Hepatocyte (in vitro differentiated cells): ENCODE measurements around the gene FRMPD4. TPM values are rescaled to one million over a fixed set of nuclear protein-coding genes. Genes with fewer than 3 reads are reported as not detected.

Experiments
- DNase-seq: peaks from one replicate; pipeline ENCODE4 v3.0.0-alpha.2; 2016; ENCODE audit warnings: low spot score
- H2AFZ ChIP-seq: fragments of 200-600 bp; sonication (generic); 2 replicates; pipeline ENCODE4 v1.6.0; 2016; ENCODE audit warnings: antibody characterized with exemption, mild to moderate bottlenecking
- H3K27ac ChIP-seq: fragments of 200-600 bp; sonication (generic); 2 replicates; pipeline ENCODE4 v1.5.1; 2016; ENCODE audit warnings: mild to moderate bottlenecking
- H3K27me3 ChIP-seq: fragments of 200-600 bp; sonication (generic); 2 replicates; pipeline ENCODE4 v1.6.1; 2016
- H3K36me3 ChIP-seq: fragments of 200-600 bp; sonication (generic); replicated peaks from 2 replicates; pipeline ENCODE4 v1.5.1; 2016; ENCODE audit warnings: low read depth; ENCODE audit not compliant: insufficient read depth
- H3K4me1 ChIP-seq: fragments of 200-600 bp; sonication (generic); 2 replicates; pipeline ENCODE4 v1.5.1; 2016; ENCODE audit warnings: mild to moderate bottlenecking, moderate library complexity; ENCODE audit not compliant: insufficient read depth
- H3K4me2 ChIP-seq: fragments of 200-600 bp; sonication (generic); 2 replicates; pipeline ENCODE4 v1.6.0; 2016
- H3K4me3 ChIP-seq: fragments of 200-600 bp; sonication (generic); 2 replicates; pipeline ENCODE4 v1.5.1; 2016; ENCODE audit warnings: mild to moderate bottlenecking
- H3K79me2 ChIP-seq: fragments of 200-600 bp; sonication (generic); 2 replicates; pipeline ENCODE4 v1.6.0; 2017; ENCODE audit warnings: mild to moderate bottlenecking
- H3K9me2 ChIP-seq: fragments of 200-600 bp; sonication (generic); replicated peaks from 2 replicates; pipeline ENCODE4 v1.6.0; 2017; ENCODE audit warnings: mild to moderate bottlenecking; ENCODE audit not compliant: insufficient read depth
- H3K9me3 ChIP-seq: fragments of 200-600 bp; sonication (generic); 2 replicates; pipeline ENCODE4 v1.5.1; 2016; ENCODE audit warnings: low read depth, mild to moderate bottlenecking
- H4K20me1 ChIP-seq: fragments of 200-600 bp; sonication (generic); 2 replicates; pipeline ENCODE4 v1.6.0; 2016; ENCODE audit warnings: mild to moderate bottlenecking; ENCODE audit not compliant: insufficient read depth, poor library complexity, severe bottlenecking
- CTCF ChIP-seq: fragments of 200-600 bp; sonication (generic); IDR thresholded peaks from 2 replicates; pipeline ENCODE4 v1.5.1; 2016; ENCODE audit warnings: antibody characterized with exemption, mild to moderate bottlenecking; ENCODE audit not compliant: poor library complexity
- EZH2 ChIP-seq: fragments of 200-600 bp; sonication (generic); IDR thresholded peaks from 2 replicates; pipeline ENCODE4 v1.6.1; 2016; ENCODE audit warnings: antibody characterized with exemption, mild to moderate bottlenecking, borderline replicate concordance
- EZH2phosphoT487 ChIP-seq: fragments of 200-600 bp; sonication (generic); IDR thresholded peaks from one replicate; pipeline ENCODE4 v1.6.1; 2018; ENCODE audit warnings: antibody characterized with exemption, mild to moderate bottlenecking, low read depth, moderate library complexity; ENCODE audit not compliant: unreplicated experiment, severe bottlenecking
- whole genome bisulfite sequencing: methylation state at CpG from one replicate; pipeline ENCODE4 v1.1.6; 2016; ENCODE audit warnings: low lambda C conversion rate; ENCODE audit errors: missing lambda C conversion rate; 5-methylcytosine and 5-hydroxymethylcytosine counted together
- polyA plus RNA-seq: library from polyadenylated mRNA; unstranded; fragments of >200 nt; fragmentation: Nextera tagmentation; extraction: Ambion mirVana; gene quantifications from 2 replicates; pipeline ENCODE4 v1.2.1, GENCODE V29; 2016
- total RNA-seq: library from RNA; depleted of rRNA; stranded (reverse); fragments of >200 nt; gene quantifications from 2 replicates; pipeline ENCODE4 v1.2.3, GENCODE V29; 2014

FRMPD4 gene
- total and polyA plus RNA-seq, 2 experiments from 2014 or later, result 0.23 TPM; not detected in 1

- Histone ChIP-seq H3K79me2 (no peaks in the 10 kb centered on the region), H3K9me2 (no peaks in the 10 kb centered on the region), H3K9me3 (no peaks in the 10 kb centered on the region), H3K27ac (no peak overlapping the region), H4K20me1 (no peaks in the 10 kb centered on the region), H3K4me3 (no peak overlapping the region), H3K4me2 (no peak overlapping the region), H3K27me3 (no peaks in the 10 kb centered on the region), H3K4me1 (no peaks in the 10 kb centered on the region), H2AFZ (no peak overlapping the region), H3K36me3 (no peaks in the 10 kb centered on the region)
- TF ChIP-seq EZH2 (no peak), EZH2phosphoT487 (no peak)
- no peak for DNase-seq
- WGBS, result 43% methylated on average over 1 of the region's 1 CpG
Observed at GRCh38 chrX:12751887-12752286, 613.6 kb downstream of the FRMPD4 start.

GRCh38 chrX:12753366-12753765, 615.1 kb downstream of the FRMPD4 start:
- no peak for DNase-seq
- Histone ChIP-seq H3K4me2 (no peak overlapping the region), H3K79me2 (no peaks in the 10 kb centered on the region), H3K4me3 (no peak overlapping the region), H2AFZ (no peak overlapping the region), H4K20me1 (no peaks in the 10 kb centered on the region), H3K36me3 (no peaks in the 10 kb centered on the region), H3K4me1 (no peaks in the 10 kb centered on the region), H3K9me3 (no peaks in the 10 kb centered on the region), H3K27me3 (no peaks in the 10 kb centered on the region), H3K9me2 (no peaks in the 10 kb centered on the region), H3K27ac (no peak overlapping the region)
- TF ChIP-seq EZH2phosphoT487, result no peak
- no peak for TF ChIP-seq EZH2
- TF ChIP-seq CTCF, result no peak
- 64% methylated on average over 2 of the region's 2 CpGs for WGBS

- H3K4me3 ChIP-seq, result no peak overlapping the region
- no peak overlapping the region for H2AFZ ChIP-seq
- no peaks in the 10 kb centered on the region for H3K36me3 ChIP-seq
- no peaks in the 10 kb centered on the region for H3K4me1 ChIP-seq
- no peaks in the 10 kb centered on the region for H3K27me3 ChIP-seq
- H3K79me2 ChIP-seq, result no peaks in the 10 kb centered on the region
- H3K4me2 ChIP-seq, result no peak overlapping the region
- 52% methylated on average over 3 of the region's 3 CpGs for WGBS
- no peaks in the 10 kb centered on the region for H3K9me2 ChIP-seq
- no peaks in the 10 kb centered on the region for H3K9me3 ChIP-seq
- no peak for DNase-seq
- TF ChIP-seq CTCF, result no peak
- no peak for TF ChIP-seq EZH2phosphoT487
- TF ChIP-seq EZH2, result no peak
- H3K27ac ChIP-seq, result no peak overlapping the region
- H4K20me1 ChIP-seq, result no peaks in the 10 kb centered on the region
Observed at GRCh38 chrX:12758291-12758690, 620.0 kb downstream of the FRMPD4 start.

- Histone ChIP-seq H3K4me1 (no peaks in the 10 kb centered on the region), H3K4me3 (no peak overlapping the region), H3K27ac (no peak overlapping the region), H3K4me2 (no peak overlapping the region), H2AFZ (no peak overlapping the region), H4K20me1 (no peaks in the 10 kb centered on the region), H3K36me3 (no peaks in the 10 kb centered on the region), H3K9me3 (no peaks in the 10 kb centered on the region), H3K9me2 (no peaks in the 10 kb centered on the region), H3K79me2 (no peaks in the 10 kb centered on the region), H3K27me3 (no peaks in the 10 kb centered on the region)
- 26% methylated on average over 2 of the region's 2 CpGs for WGBS
- DNase-seq, result no peak
- TF ChIP-seq CTCF (no peak), EZH2phosphoT487 (no peak), EZH2 (no peak)
Observed at GRCh38 chrX:12767856-12768255, 629.6 kb downstream of the FRMPD4 start.
